Erythroblast (primary cell): ENCODE data around the gene ST6GAL2.

Source experiments
- GATA1 ChIP-seq: IDR thresholded peaks from 2 replicates; pipeline ENCODE4 v1.6.1; 2011; ENCODE audit warnings: low read depth, mild to moderate bottlenecking, control low read depth, low read length, moderate library complexity
- POLR2A ChIP-seq: IDR thresholded peaks from 2 replicates; pipeline ENCODE4 v1.6.1; 2011; ENCODE audit warnings: mild to moderate bottlenecking, low read length

- TF ChIP-seq POLR2A (no peak), GATA1 (no peak)
Observed at GRCh38 chr2:106849253-106849652, 36.7 kb downstream of the ST6GAL2 start.
